Astrocyte (in vitro differentiated cells and primary cell): ENCODE data around the gene TIMELESS. TPM values are rescaled to one million over a fixed set of nuclear protein-coding genes. Genes with fewer than 3 reads are reported as not detected.

Experiments used
- DNase-seq: peaks from one replicate; pipeline ENCODE4 v3.0.0-alpha.2; 2010; ENCODE audit warnings: low read depth
- FAIRE-seq: peaks from 2 replicates; lab custom pipeline; 2011; peaks lifted over from hg19 to GRCh38; lab: Jason Lieb, UNC
- H2AFZ ChIP-seq: 2 replicates; pipeline ENCODE4 v1.6.0; 2012; ENCODE audit warnings: low read depth, low read length, inconsistent platforms
- H3K27ac ChIP-seq: 2 replicates; pipeline ENCODE4 v1.5.1; 2011; ENCODE audit warnings: low read depth, low read length, inconsistent platforms
- H3K27me3 ChIP-seq: 2 replicates; pipeline ENCODE4 v1.6.0; 2011; ENCODE audit warnings: low read length, inconsistent platforms; ENCODE audit not compliant: insufficient read depth
- H3K36me3 ChIP-seq: 2 replicates; pipeline ENCODE4 v1.5.1; 2011; ENCODE audit warnings: low read length, inconsistent platforms; ENCODE audit not compliant: insufficient read depth
- H3K4me1 ChIP-seq: 2 replicates; pipeline ENCODE4 v1.5.1; 2011; ENCODE audit warnings: low read length, inconsistent platforms; ENCODE audit not compliant: insufficient read depth
- H3K4me2 ChIP-seq: 2 replicates; pipeline ENCODE4 v1.6.0; 2012; ENCODE audit warnings: low read length, inconsistent platforms
- H3K4me3 ChIP-seq: 2 replicates; pipeline ENCODE4 v1.5.1; 2011; ENCODE audit warnings: low read depth, mild to moderate bottlenecking, low read length, inconsistent platforms; ENCODE audit not compliant: insufficient read depth
- H3K79me2 ChIP-seq: 2 replicates; pipeline ENCODE4 v1.6.0; 2012; ENCODE audit warnings: mild to moderate bottlenecking, low read length, inconsistent platforms; ENCODE audit not compliant: insufficient read depth
- H3K9ac ChIP-seq: 2 replicates; pipeline ENCODE4 v1.6.0; 2012; ENCODE audit warnings: mild to moderate bottlenecking, low read length, inconsistent platforms
- H3K9me3 ChIP-seq: 2 replicates; pipeline ENCODE4 v1.5.1; 2012; ENCODE audit warnings: low read depth, mild to moderate bottlenecking, low read length, inconsistent platforms; ENCODE audit not compliant: insufficient read depth
- H4K20me1 ChIP-seq: 2 replicates; pipeline ENCODE4 v1.6.0; 2012; ENCODE audit warnings: low read length, inconsistent platforms; ENCODE audit not compliant: insufficient read depth
- H3K27ac Mint-ChIP-seq: one replicate; pipeline ENCODE4 v1.8.0; 2021; ENCODE audit warnings: mild to moderate bottlenecking, mixed read lengths; ENCODE audit not compliant: unreplicated experiment
- H3K27me3 Mint-ChIP-seq: one replicate; pipeline ENCODE4 v1.8.0; 2021; ENCODE audit warnings: low read depth, mixed read lengths; ENCODE audit not compliant: unreplicated experiment
- H3K36me3 Mint-ChIP-seq: one replicate; pipeline ENCODE4 v1.8.0; 2021; ENCODE audit warnings: low read depth, mixed read lengths; ENCODE audit not compliant: unreplicated experiment
- H3K4me1 Mint-ChIP-seq: one replicate; pipeline ENCODE4 v1.8.0; 2021; ENCODE audit warnings: low read depth, mixed read lengths; ENCODE audit not compliant: unreplicated experiment
- H3K4me3 Mint-ChIP-seq: one replicate; pipeline ENCODE4 v1.8.0; 2021; ENCODE audit warnings: mild to moderate bottlenecking, moderate library complexity, mixed read lengths; ENCODE audit not compliant: unreplicated experiment
- H3K9me3 Mint-ChIP-seq: one replicate; pipeline ENCODE4 v1.8.0; 2021; ENCODE audit warnings: mild to moderate bottlenecking, mixed read lengths; ENCODE audit not compliant: unreplicated experiment
- EZH2 ChIP-seq: IDR thresholded peaks from 2 replicates; pipeline ENCODE4 v1.6.1; 2012; ENCODE audit warnings: mild to moderate bottlenecking, low read length, inconsistent platforms; ENCODE audit not compliant: insufficient read depth
- total RNA-seq: library from RNA; stranded (reverse); gene quantifications from 2 replicates; pipeline ENCODE4 v1.2.1, GENCODE V29; 2021
- TF ChIP-seq, protein P1 (sequence below): IDR thresholded peaks from 2 replicates; pipeline ENCODE4 v1.5.1; 2011; ENCODE audit warnings: low read depth, mild to moderate bottlenecking, inconsistent platforms, low read length, moderate library complexity; ENCODE audit not compliant: insufficient read depth

Gene TIMELESS
- total RNA-seq, 1 donor from 2014 or later = 8.5 TPM

DNA sequence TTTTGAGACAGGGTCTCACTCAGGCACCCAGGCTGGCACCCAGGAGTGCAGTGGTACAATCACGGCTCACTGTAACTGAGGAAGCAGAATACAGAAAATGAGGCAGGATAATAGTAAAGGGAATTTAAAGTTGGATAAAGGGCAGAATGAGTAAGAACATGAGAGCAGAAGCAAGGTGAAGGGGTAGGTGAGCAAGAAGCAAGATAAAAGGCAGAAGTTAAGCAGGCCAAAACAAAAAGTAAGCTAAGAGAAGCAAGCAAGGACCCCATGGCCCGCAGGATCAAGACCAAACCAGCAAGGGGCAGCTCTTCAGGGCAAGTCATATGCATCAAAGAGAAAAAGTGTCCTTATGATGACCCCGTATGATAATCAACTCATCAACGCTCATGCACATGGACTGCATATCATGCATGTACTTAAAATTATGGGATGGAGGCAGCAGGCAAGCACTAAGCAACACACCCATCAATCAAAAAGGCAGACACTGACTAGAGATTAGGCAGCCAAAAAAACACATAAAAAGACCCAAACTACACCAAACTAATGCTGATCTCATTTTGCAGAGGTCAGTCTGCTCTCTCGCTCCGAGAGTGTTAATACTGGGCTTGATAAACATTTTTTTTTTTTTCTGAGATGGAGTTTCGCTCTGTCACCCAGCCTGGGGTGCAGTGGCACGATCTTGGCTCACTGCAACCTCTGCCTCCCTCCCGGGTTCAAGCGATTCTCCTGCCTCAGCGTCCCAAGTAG, 11.6 kb downstream of the TIMELESS start:
- FAIRE-seq (no peak), DNase-seq (no peak)
- no peaks in the 10 kb centered on the region for H3K27me3 Mint-ChIP-seq
- Histone ChIP-seq H3K4me2 (no peak overlapping the region), H3K4me3 (no peak overlapping the region), H3K36me3 (peaks cover 6% of the 10 kb centered on the region), H3K27ac (no peak overlapping the region), H3K27me3 (no peaks in the 10 kb centered on the region), H3K4me1 (no peaks in the 10 kb centered on the region), H3K9me3 (no peaks in the 10 kb centered on the region), H3K79me2 (peaks cover 36% of the 10 kb centered on the region), H4K20me1 (no peaks in the 10 kb centered on the region), H3K9ac (no peak overlapping the region), H2AFZ (no peak overlapping the region)
- peaks cover 2% of the 10 kb centered on the region for H3K36me3 Mint-ChIP-seq
- no peaks in the 10 kb centered on the region for H3K4me1 Mint-ChIP-seq
- no peak for TF ChIP-seq EZH2
- TF ChIP-seq, protein P1, sequence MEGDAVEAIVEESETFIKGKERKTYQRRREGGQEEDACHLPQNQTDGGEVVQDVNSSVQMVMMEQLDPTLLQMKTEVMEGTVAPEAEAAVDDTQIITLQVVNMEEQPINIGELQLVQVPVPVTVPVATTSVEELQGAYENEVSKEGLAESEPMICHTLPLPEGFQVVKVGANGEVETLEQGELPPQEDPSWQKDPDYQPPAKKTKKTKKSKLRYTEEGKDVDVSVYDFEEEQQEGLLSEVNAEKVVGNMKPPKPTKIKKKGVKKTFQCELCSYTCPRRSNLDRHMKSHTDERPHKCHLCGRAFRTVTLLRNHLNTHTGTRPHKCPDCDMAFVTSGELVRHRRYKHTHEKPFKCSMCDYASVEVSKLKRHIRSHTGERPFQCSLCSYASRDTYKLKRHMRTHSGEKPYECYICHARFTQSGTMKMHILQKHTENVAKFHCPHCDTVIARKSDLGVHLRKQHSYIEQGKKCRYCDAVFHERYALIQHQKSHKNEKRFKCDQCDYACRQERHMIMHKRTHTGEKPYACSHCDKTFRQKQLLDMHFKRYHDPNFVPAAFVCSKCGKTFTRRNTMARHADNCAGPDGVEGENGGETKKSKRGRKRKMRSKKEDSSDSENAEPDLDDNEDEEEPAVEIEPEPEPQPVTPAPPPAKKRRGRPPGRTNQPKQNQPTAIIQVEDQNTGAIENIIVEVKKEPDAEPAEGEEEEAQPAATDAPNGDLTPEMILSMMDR = no peak
- H3K4me3 Mint-ChIP-seq = no peak overlapping the region
- no peak overlapping the region for H3K27ac Mint-ChIP-seq
- H3K9me3 Mint-ChIP-seq = no peaks in the 10 kb centered on the region

GRCh38 chr12:56434828-56435227, 14.4 kb downstream of the TIMELESS start:
- H3K36me3 Mint-ChIP-seq = peaks cover 2% of the 10 kb centered on the region

More at GRCh38 chr12:56434828-56435227, 14.4 kb downstream of the TIMELESS start:
- Histone ChIP-seq H3K4me1 (no peaks in the 10 kb centered on the region), H3K79me2 (peaks cover 35% of the 10 kb centered on the region), H3K4me2 (no peak overlapping the region), H3K4me3 (no peak overlapping the region), H3K9me3 (no peaks in the 10 kb centered on the region), H3K36me3 (peaks cover 6% of the 10 kb centered on the region), H2AFZ (no peak overlapping the region), H3K9ac (no peak overlapping the region), H4K20me1 (no peaks in the 10 kb centered on the region), H3K27me3 (no peaks in the 10 kb centered on the region), H3K27ac (no peak overlapping the region)
- no peak for DNase-seq
- H3K27ac Mint-ChIP-seq = no peak overlapping the region
- no peak overlapping the region for H3K4me3 Mint-ChIP-seq
- no peak for FAIRE-seq
- TF ChIP-seq, protein P1 = no peak
- TF ChIP-seq EZH2 = no peak
- H3K27me3 Mint-ChIP-seq = no peaks in the 10 kb centered on the region
- no peaks in the 10 kb centered on the region for H3K4me1 Mint-ChIP-seq
- no peaks in the 10 kb centered on the region for H3K9me3 Mint-ChIP-seq
